HL-60 (cell line): ENCODE measurements around the gene MAD1L1.
A peak's percentile ranks its signal among the peaks of the same experiment; 100 is the strongest.
"Not testable (repeated sequence)": the region's sequence is repeated elsewhere in the genome, so short reads cannot be mapped to it uniquely, and the experiment has no call there.

ENCODE experiments used
- CTCF ChIP-seq: IDR thresholded peaks from one replicate; pipeline ENCODE4 v1.5.1; 2011; ENCODE audit warnings: low read length, control low read depth, inconsistent platforms; ENCODE audit not compliant: insufficient read depth
- GABPA ChIP-seq: IDR thresholded peaks from 2 replicates; pipeline ENCODE4 v1.6.1; 2012; ENCODE audit warnings: low read depth
- POLR2AphosphoS5 ChIP-seq: IDR thresholded peaks from 2 replicates; pipeline ENCODE4 v1.6.1; 2012; ENCODE audit warnings: low read depth
- REST ChIP-seq: IDR thresholded peaks from 2 replicates; pipeline ENCODE4 v1.6.1; 2012; ENCODE audit warnings: low read depth; ENCODE audit not compliant: insufficient replicate concordance
- SPI1 ChIP-seq: IDR thresholded peaks from 2 replicates; pipeline ENCODE4 v1.6.1; 2012; ENCODE audit warnings: low read depth, mild to moderate bottlenecking, borderline replicate concordance

GRCh38 chr7:1837696-1838543 lies 394.8 kb downstream of the MAD1L1 start:
- TF ChIP-seq CTCF, REST, GABPA: not testable (repeated sequence)
- 0 out of 2 replicates have a peak, but pooled peaks have one; percentile 36 for TF ChIP-seq POLR2AphosphoS5
- peak; percentile 79 for TF ChIP-seq SPI1
